Measurements from ENCODE around the gene ARL3. TPM values are rescaled to one million over a fixed set of nuclear protein-coding genes. Genes with fewer than 3 reads are reported as not detected.

ARL3 gene
- total RNA-seq, 1 experiment from 2014 or later, result 16.5 TPM

DNA sequence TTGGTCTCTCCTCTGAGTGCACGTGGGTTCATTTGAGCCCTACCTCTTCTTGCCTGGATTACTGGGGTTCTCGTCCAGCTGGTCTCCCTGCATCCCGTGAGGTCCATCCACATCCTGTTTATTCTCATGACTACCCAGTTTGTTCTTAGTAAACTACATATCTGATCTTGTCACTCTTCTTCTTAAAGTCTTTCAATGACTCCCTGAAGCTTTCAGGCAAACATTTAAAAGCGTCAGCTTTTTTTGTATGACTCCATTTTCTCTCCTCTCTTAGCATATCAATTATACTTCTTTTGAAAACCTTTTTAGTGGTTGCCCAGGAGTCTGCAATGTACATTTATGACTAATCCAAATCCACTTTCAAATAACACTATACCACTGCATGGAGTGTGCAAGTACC is 7.8 kb upstream of the ARL3 start:
- Histone ChIP-seq H3K9ac (ENCODE audit: extremely low read depth, insufficient read length, low read length) (no peak overlapping the region), H3K56ac (ENCODE audit: insufficient read length, low read depth, low read length) (no peak overlapping the region), H4K8ac (replicated peaks; ENCODE audit: insufficient read length, low read depth, low read length) (no peak overlapping the region), H3K27me3 (ENCODE audit: insufficient read depth, low read length) (no peaks in the 10 kb centered on the region), H3K14ac (ENCODE audit: insufficient read depth, low read length) (no peak overlapping the region), H4K91ac (ENCODE audit: insufficient read length, low read depth, low read length) (no peak overlapping the region), H3K23me2 (ENCODE audit: insufficient read length, low read depth, low read length, poor library complexity, severe bottlenecking) (no peaks in the 10 kb centered on the region), H2AK5ac (ENCODE audit: insufficient read length, low read length) (no peak overlapping the region), H2BK20ac (ENCODE audit: low read depth, low read length, poor library complexity, severe bottlenecking) (no peak overlapping the region), H3K9me3 (ENCODE audit: control insufficient read depth, low read depth, low read length) (no peaks in the 10 kb centered on the region), H2AFZ (ENCODE audit: low read length) (no peak overlapping the region), H3K4me2 (ENCODE audit: insufficient read depth, insufficient read length, low read length) (no peak overlapping the region), H3K23ac (ENCODE audit: insufficient read length, low read depth, low read length) (no peak overlapping the region), H2BK15ac (ENCODE audit: low read depth, low read length) (no peak overlapping the region), H3K79me1 (ENCODE audit: insufficient read depth, low read depth, low read length, poor library complexity, severe bottlenecking) (peaks cover 4% of the 10 kb centered on the region), H3K79me2 (ENCODE audit: insufficient read depth, low read length) (0 out of 2 replicates have a peak, but pooled peaks cover 1% of the 10 kb centered on the region), H3K4me1 (ENCODE audit: insufficient read depth, low read length) (peaks cover 6% of the 10 kb centered on the region; the same call in 1 of the 2 replicates), H2BK5ac (ENCODE audit: insufficient read length, low read length) (no peak overlapping the region), H2BK120ac (ENCODE audit: low read depth, low read length, poor library complexity, severe bottlenecking) (no peak overlapping the region), H4K5ac (ENCODE audit: insufficient read length, low read depth, low read length) (no peak overlapping the region), H3K18ac (ENCODE audit: insufficient read length, low read depth, low read length) (no peak overlapping the region), H2BK12ac (ENCODE audit: insufficient read length, low read depth, low read length) (no peak overlapping the region), H3T11ph (ENCODE audit: low read length) (no peak overlapping the region), H3K27ac (ENCODE audit: insufficient read length, low read depth, low read length) (no peak overlapping the region), H3K4ac (ENCODE audit: low read depth, low read length) (no peak overlapping the region), H4K20me1 (ENCODE audit: control insufficient read depth, insufficient read depth, insufficient read length) (no peaks in the 10 kb centered on the region)
- WGBS (ENCODE audit: extremely low coverage, insufficient read length, low lambda C conversion rate), result no CpG with 5 or more reads among the region's 4 CpGs
- Mint-ChIP-seq H3K9me3 (peaks cover 0 to 5% of the 10 kb centered on the region in 2 experiments; a peak in 2 of 5 replicates), H3K4me3 (no peak overlapping the region), H3K4me1 (peaks cover 27 to 34% of the 10 kb centered on the region in 2 experiments), H3K27ac (peak overlapping the region in 2 of 3 experiments; percentile 2 to 59; a peak in 3 of 7 replicates), H3K27me3 (ENCODE audit: low read depth) (no peaks in the 10 kb centered on the region), H3K36me3 (ENCODE audit: insufficient read depth in 1 of 3, low read depth in 3 of 3) (peaks cover 23 to 59% (median 42%) of the 10 kb centered on the region in 3 experiments; a peak in 6 of 7 replicates)
- no peak for DNase-seq
- TF ChIP-seq CTCF (conservative IDR thresholded peaks at IDR 0.05), result no peak
